ENCODE measurements around the gene COL15A1.
"Not testable (repeated sequence)": the region's sequence is repeated elsewhere in the genome, so short reads cannot be mapped to it uniquely, and the experiment has no call there.

- TF ChIP-seq CTCF (IDR thresholded peaks at IDR 0.05; ENCODE audit: insufficient read depth, low read length); POLR2AphosphoS5 (IDR thresholded peaks at IDR 0.05; ENCODE audit: low read depth): not testable (repeated sequence)
Measured at GRCh38 chr9:98901843-98902242, 41.9 kb upstream of the COL15A1 start.
